SHP77 (cell line): ENCODE results near the gene VGLL4.

Source experiments
- DNase-seq, 2 experiments: peaks; one replicate each; lab custom pipeline; 2025; lab: John Stamatoyannopoulos, UW

The VGLL4 gene

GRCh38 chr3:11564577-11565001 is 79.1 kb downstream of the VGLL4 start:
- DNase-seq, result no peak

GRCh38 chr3:11563865-11564185 is 79.9 kb downstream of the VGLL4 start:
- no peak for DNase-seq

GRCh38 chr3:11563159-11563864 is 80.4 kb downstream of the VGLL4 start:
- DNase-seq, result no peak

GRCh38 chr3:11562277-11562881 is 81.3 kb downstream of the VGLL4 start:
- DNase-seq, result no peak

DNA sequence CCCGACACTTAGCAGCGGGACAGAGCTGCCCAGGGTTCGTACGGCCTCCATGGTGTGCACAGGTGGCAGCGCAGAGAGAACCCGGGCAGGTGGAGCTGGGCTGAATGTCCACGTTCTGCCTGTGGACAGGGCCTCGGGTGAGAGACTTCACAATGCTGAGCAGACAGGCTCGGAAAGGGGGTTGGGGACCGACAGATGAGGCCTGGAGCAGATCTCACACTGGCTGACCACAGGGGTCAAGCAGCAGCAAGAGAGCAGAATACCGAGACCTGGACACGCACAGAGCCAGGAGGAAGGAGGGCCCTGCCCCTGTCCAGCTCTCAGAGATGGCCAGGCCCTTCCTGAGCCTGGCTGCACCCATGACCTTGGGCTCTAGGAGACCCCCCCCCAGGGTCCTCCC is 83.0 kb downstream of the VGLL4 start:
- no peak for DNase-seq

- DNase-seq, result no peak
Measured at GRCh38 chr3:11559816-11560633, 83.7 kb downstream of the VGLL4 start.

DNA sequence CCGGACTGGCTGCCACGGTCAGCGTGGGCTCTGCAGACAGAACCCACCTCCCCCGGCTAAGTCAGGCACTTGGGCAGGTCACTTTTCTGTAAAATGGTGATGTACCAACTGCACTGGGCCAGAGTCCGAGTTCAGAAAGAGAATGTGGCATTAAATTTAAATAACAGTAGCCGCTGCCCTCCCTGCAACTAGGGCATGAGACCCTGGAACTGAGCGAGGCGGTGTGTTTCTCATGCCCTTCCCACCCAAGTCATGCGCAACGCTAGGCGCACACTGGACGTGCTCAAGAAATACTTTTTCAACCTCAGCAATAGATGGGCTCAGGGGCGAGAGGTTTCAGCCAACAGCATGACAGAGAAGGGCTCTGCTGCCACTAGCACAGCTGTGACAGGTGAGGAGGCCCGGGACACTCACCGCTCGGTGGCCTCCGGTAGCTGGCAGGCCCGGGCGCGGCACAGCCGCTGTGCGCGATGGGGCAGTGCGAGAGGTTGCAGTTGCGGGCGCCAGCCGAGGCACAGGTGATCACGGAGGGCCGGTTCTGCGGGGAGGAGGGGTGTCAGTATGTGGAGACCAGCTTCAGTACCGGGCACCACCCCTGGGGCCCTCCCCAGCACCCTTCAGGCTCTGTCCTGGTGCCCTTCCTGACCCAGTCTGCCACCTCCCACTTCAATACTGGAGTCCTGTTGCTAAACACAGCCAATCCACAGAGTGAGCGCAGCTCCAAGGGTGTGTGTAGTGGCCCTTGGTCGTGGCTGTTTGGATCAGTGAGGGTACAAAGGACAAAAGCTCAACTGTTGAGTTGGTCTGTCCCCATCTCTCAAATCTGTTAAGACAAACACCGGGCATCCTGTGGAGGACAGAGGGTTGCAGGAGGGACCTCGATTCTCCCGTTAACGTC is 84.5 kb downstream of the VGLL4 start:
- DNase-seq, result no peak

- no peak for DNase-seq
Measured at GRCh38 chr3:11558411-11558903, 85.3 kb downstream of the VGLL4 start.

GRCh38 chr3:11558002-11558401 is 85.7 kb downstream of the VGLL4 start:
- DNase-seq, result no peak

DNA sequence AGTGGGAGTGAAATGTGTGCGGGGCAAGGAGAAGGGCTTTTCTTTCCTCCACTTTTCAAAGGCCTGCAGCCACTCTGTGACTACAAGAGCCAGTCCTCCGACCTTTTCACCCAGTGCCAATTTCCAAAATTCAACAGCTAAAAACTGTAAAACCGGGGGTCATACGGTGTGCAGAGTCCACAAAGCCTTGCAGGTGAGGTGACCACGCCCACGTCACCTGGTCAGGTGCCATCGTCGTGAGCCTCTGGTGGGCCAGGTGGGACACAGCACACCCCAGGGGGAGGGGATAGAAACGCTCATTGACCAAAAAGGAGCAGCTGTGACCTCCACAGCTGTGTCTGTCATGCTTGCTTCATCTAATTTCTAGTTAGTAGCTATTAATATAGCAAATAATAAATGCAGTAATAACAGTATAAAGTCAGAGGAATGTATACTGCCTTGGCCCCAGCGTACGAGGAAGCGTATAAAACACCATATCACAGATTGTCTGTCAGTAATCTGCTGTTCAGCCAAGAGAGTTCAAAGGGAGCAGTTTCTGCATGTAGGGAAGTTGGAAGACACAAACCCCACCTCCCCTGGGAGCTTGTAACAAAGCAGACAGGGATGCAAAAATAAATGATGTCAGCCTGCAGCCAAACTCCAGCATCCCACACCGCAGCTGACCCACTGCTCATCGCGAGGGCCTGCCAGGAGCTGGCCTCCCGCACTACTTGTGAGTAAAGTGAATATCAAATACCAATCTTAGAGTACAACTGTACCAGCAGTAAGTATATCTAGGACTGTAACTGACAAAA is 86.7 kb downstream of the VGLL4 start:
- DNase-seq, result no peak

DNA sequence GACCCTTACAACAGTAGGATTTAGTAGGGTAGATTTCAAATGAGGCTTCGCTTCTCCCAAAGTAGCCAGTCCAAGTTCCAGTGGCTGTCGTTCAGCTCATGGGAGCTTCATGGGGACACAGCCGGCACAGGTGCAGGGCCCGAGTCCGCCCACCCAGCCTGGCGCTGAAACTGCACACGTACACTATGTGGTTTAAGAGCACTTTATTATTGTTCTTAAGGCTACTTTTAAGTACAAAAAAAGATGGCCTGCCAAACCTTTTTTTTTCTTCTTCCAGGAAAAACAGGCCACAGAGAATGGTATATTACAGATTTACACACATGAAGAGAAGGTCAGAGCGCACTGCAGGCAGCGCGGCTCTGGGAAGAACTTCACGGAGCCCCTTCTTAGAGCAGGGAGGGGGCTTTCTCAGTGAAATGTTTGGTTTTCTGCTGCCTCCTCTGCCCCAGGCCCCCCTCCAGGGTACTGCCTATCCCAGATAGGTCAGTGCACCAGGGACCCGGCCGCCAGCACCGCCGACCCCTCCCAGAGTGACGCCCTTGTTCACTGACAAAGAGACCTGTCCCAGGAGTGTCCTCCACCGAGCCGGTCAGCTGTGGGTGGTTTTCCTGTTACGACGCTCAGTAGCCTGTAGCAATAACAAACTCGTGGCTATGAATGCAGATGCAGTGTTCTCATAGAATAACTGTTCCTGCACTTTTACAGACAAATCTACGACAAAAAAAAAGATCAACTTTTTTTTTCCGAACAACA is 87.7 kb downstream of the VGLL4 start:
- no peak for DNase-seq

DNA sequence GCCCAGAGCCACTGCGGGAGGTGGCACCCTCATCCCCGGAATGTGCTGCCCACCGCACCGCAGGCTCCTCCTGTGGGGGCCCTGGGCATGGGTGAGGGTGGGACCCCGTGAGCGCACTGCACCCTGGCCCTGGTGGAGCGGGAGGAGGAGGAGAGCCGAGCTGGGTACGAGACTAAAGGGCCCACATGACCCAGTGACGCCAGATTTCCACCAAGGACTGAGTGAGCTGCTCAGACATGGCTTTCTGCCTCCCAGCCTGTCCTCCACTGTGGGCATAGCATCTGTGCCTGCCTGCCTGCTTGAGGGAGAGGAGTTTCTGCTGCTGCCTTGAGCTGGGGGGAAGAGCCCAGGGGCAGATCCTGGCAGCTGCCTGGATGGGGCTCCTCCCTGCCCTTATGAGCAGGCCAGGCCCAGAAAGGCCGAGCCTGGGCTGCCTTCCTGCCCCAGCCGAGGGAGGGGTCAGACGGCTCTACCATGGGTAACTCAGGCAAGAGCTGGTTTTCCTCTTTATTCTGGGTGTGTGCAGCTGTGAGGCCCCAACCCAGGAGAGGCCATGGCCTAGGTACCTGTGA is 88.4 kb downstream of the VGLL4 start:
- DNase-seq, result no peak

- DNase-seq, result no peak
Measured at GRCh38 chr3:11554666-11555065, 89.0 kb downstream of the VGLL4 start.

GRCh38 chr3:11554236-11554610 is 89.5 kb downstream of the VGLL4 start:
- DNase-seq, result no peak

DNA sequence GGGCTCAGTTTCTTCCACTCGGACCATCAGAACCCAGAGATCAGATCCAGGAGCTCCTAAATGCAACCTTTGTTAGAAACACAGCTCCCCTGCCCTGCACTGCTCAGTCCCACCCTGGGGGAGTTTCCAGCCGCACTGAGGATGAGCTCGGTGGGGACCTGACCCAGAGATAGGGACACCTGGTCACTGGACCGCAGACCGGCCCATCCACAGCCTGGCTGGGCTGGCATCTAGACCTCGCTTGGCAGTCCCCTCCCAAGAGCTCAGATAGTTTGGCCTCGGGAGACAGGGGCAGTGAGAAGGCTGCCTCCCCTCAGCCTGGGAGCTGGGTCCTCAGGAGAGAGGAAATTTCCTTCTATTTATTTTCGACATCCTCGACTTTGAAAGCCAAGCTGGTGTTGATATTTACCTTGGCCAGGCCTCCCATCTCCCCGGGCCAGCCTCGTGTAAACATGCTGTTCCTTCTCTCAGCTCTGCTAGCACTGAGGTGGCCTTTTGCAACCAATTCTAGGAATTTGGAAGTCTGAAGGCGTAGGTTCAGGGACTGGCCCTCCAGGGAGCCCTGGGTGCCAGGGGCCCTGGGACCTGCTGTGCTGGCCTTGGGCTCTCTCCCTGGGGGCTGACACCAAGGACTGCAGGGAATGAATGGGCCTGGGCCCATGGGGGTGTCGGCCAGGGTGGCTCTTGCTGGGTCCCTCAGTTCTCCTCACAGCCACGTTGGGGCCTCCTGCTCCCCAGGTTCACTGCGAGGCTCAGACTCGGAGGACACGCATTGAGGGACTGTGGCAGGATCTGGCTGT is 90.1 kb downstream of the VGLL4 start:
- no peak for DNase-seq

GRCh38 chr3:11552289-11553264 is 91.1 kb downstream of the VGLL4 start:
- DNase-seq, result no peak

DNA sequence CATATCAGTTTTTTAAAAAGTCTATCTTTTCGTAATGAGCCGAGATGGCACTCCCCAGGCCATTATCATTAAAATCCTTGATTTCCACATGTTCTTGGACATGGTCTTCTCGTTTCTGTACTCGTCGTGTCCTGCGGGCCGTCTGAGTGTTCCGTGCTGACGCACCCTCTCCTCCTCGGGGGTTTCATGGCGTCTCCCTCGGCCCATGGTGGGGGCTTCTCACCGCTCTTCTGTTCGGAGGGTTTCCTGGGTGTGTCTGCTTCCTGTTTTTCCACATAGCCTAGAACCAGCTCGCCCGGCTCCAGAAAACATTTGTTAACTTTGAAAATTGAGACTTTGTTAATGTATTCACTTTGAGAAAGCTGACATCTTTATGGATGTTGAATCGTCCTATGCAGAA is 92.7 kb downstream of the VGLL4 start:
- no peak for DNase-seq

DNA sequence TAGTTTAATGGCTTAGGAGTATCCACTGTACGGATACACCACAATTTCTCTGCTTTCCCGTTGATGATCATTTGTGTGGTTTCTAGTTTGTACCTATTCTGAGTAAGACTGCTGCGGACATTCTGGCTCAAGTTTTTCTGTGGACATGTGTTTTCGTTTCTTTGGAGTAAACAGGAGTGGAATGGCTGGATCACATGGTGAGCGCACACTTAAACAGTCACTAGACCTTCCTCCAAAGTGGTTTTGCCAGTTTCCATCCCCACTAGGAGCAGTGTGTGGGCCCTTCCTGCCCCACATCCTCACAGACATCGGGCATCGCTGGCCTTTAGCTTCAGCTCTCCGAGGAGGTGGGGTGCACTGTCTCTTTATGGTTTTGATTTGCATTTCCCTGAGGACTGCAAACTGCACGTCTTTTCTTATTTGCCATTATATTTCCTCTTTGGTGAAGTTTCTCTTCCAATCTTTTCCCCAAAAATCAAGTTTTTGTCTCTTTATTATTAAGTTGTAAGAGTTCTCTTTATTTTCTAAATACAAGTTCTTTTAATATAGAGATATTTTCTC is 94.1 kb downstream of the VGLL4 start:
- DNase-seq, result no peak
